Heart left ventricle (tissue), 16 donors: Measurements from ENCODE around the gene FREM2. TPM values are rescaled to one million over a fixed set of nuclear protein-coding genes. Genes with fewer than 3 reads are reported as not detected.

Experiments used
- ATAC-seq, 4 donors: fragments of 200-7000 bp; cut with Tn5 transposase; one replicate each; pipeline ENCODE4 v1.9.1; 2020 to 2022; ENCODE audit warnings: moderate library complexity in 4 of 4, mild to moderate bottlenecking in 3 of 4, moderate number of reproducible peaks in 1 of 4
- DNase-seq, 5 donors: peaks; one replicate each; pipeline ENCODE4 v3.0.0-alpha.2; 2020
- H3K27ac ChIP-seq, 12 donors: fragments of 200-600 bp; sonication (generic) in 4 of 12; one replicate each; pipeline versions ENCODE4 v1.5.0 to v1.8.0; 2016 to 2022; ENCODE audit warnings: mild to moderate bottlenecking in 2 of 12
- H3K27me3 ChIP-seq, 9 donors: fragments of 200-600 bp; sonication (generic) in 2 of 9; one replicate each; pipeline versions ENCODE4 v1.5.1 to v1.8.0; 2016 to 2022; ENCODE audit warnings: mild to moderate bottlenecking in 3 of 9
- H3K36me3 ChIP-seq, 9 donors: fragments of 200-600 bp; sonication (generic) in 2 of 9; one replicate each; pipeline versions ENCODE4 v1.5.0 to v1.8.0; 2018 to 2022; ENCODE audit warnings: mild to moderate bottlenecking in 2 of 9
- H3K4me1 ChIP-seq, 12 donors: fragments of 200-600 bp; sonication (generic) in 4 of 12; one replicate each; pipeline versions ENCODE4 v1.5.0 to v1.8.0; 2016 to 2022; ENCODE audit warnings: mild to moderate bottlenecking in 3 of 12
- H3K4me3 ChIP-seq, 12 donors: fragments of 200-600 bp; sonication (generic) in 4 of 12; one replicate each; pipeline versions ENCODE4 v1.5.0 to v1.8.0; 2017 to 2022; ENCODE audit warnings: mild to moderate bottlenecking in 9 of 12, moderate library complexity in 4 of 12
- H3K9me3 ChIP-seq, 12 donors: fragments of 200-600 bp; sonication (generic) in 4 of 12; one replicate each; pipeline versions ENCODE4 v1.5.0 to v1.8.0; 2016 to 2022; ENCODE audit warnings: mild to moderate bottlenecking in 1 of 12
- CTCF ChIP-seq, 12 donors: fragments of 200-600 bp; sonication (generic) in 4 of 12; IDR thresholded peaks; one replicate each; pipeline versions ENCODE4 v1.5.0 to v1.8.0; 2018 to 2022; ENCODE audit warnings: antibody characterized with exemption in 12 of 12, mild to moderate bottlenecking in 5 of 12
- POLR2A ChIP-seq, 2 donors: fragments of 450-650 bp; IDR thresholded peaks; one replicate each; pipeline ENCODE4 v1.6.1; 2017; ENCODE audit warnings: antibody characterized with exemption in 2 of 2, mild to moderate bottlenecking in 2 of 2, moderate library complexity in 2 of 2
- WGBS, 4 donors: extraction: QIAGEN DNeasy Blood & Tissue Kit in 2 of 4; methylation state at CpG; one replicate each; pipeline versions ENCODE4 v1.1.5 to v1.1.7; 2013 to 2018; 5-methylcytosine and 5-hydroxymethylcytosine counted together
- intact Hi-C, 10 donors: fragments of 100-400 bp; cut with DNase I; formaldehyde crosslinking; loops; one replicate each; pipeline versions ENCODE4 v1.11.1 to v1.14.2; 2022
- polyA plus RNA-seq, 2 donors: library from polyadenylated mRNA; stranded (reverse); fragments of 200-250 nt; gene quantifications; one replicate each; pipeline ENCODE4 v1.2.3, GENCODE V29; 2013
- total RNA-seq, 9 donors: library from RNA; depleted of rRNA in 2 of 9; stranded (reverse); fragments of >200 nt in 2 of 9; fragmentation: NEBNext Ultra II Directional in 3 of 9; extraction: Animal tissue kit (Norgen Biotek cat#: 25700) in 3 of 9; gene quantifications; one replicate each; pipeline versions ENCODE4 v1.1.0 to v1.2.4, GENCODE V29; 2016 to 2023
- donor health status: ischemic (EF 13 %, LVEDD 7.1; RV severe dilation, severe dysfunction).
- donor health status: healthy with polysubstance abuse.
- donor health status: DM: no; HTN: yes; CAD: no.
- donor health status: DM: no; HTN: no; CAD: no.
- donor health status: ischemic (EF 25% LVEDD 6.9; RV normal size, moderate dysfunction).
- donor health status: ischemic (EF 25% LVEDD 5.7; RV mildly dilated, moderate dysfunction).
- donor health status: healthy.
- donor health status: DM: yes; HTN: yes; CAD: no.
- donor health status: ischemic (EF 35%, LVEDD 5.7; RV mildly dilated, moderate dysfunction).
- donor health status: nonischemic (EF 11% LVEDD 7.7; RV severe dilation, severe dysfunction).
- donor health status: DM: yes; HTN: yes; CAD: no.
- donor health status: PGD.
- donor health status: ischemic (EF 29% LVEDD 5.4; RV normal size, mild dysfunction).
- donor health status: nonischemic (EF 23%, LVEDD 6.1; RV moderate dilation, normal function).

The FREM2 gene
- total and polyA plus RNA-seq, 11 donors = 0.02 to 0.35 (median 0.13) TPM

- H3K27ac ChIP-seq = peak overlapping the region in 1 of 12 donors; percentile 17
- no peak for ATAC-seq
- no peak for DNase-seq
- no peaks in the 10 kb centered on the region for H3K27me3 ChIP-seq
- WGBS, 4 donors = 73 to 77% (median 74%) methylated on average over 8 of the region's 8 CpGs
- TF ChIP-seq POLR2A (IDR thresholded peaks at IDR 0.05) (no peak), CTCF (IDR thresholded peaks at IDR 0.05) (no peak)
- H3K4me1 ChIP-seq = no peaks in the 10 kb centered on the region
- H3K4me3 ChIP-seq = no peak overlapping the region
- no peaks in the 10 kb centered on the region for H3K9me3 ChIP-seq
- no peaks in the 10 kb centered on the region for H3K36me3 ChIP-seq
- intact Hi-C loops = no loop called here
These were observed 135.1 kb downstream of the FREM2 start for GRCh38 chr13:38821770-38822551.

GRCh38 chr13:38824342-38824741 is 137.5 kb downstream of the FREM2 start:
- 83 to 90% (median 87%) methylated on average over 4 of the region's 4 CpGs for WGBS, 4 donors
- Histone ChIP-seq H3K9me3 (no peaks in the 10 kb centered on the region), H3K4me3 (no peak overlapping the region), H3K27ac (no peak overlapping the region), H3K36me3 (no peaks in the 10 kb centered on the region), H3K27me3 (no peaks in the 10 kb centered on the region), H3K4me1 (no peaks in the 10 kb centered on the region)
- TF ChIP-seq POLR2A (IDR thresholded peaks at IDR 0.05) (no peak), CTCF (IDR thresholded peaks at IDR 0.05) (no peak)
- ATAC-seq (no peak), DNase-seq (no peak)
- intact Hi-C loops = no loop called here

- ATAC-seq (no peak), DNase-seq (no peak)
- H3K9me3 ChIP-seq = peaks cover 0 to 2% (median 0%) of the 10 kb centered on the region in 12 donors
- no peak overlapping the region for H3K4me3 ChIP-seq
- intact Hi-C loops = no loop called here
- no peak overlapping the region for H3K27ac ChIP-seq
- H3K36me3 ChIP-seq = no peaks in the 10 kb centered on the region
- no peaks in the 10 kb centered on the region for H3K4me1 ChIP-seq
- TF ChIP-seq CTCF (IDR thresholded peaks at IDR 0.05) = no peak
- no peak for TF ChIP-seq POLR2A (IDR thresholded peaks at IDR 0.05)
- H3K27me3 ChIP-seq = no peaks in the 10 kb centered on the region
- 65 to 77% (median 74%) methylated on average over 11 of the region's 11 CpGs for WGBS, 4 donors
These were observed 139.4 kb downstream of the FREM2 start for GRCh38 chr13:38826182-38826813.

- WGBS, 4 donors = 61 to 68% (median 64%) methylated on average over 8 of the region's 8 CpGs
- intact Hi-C loops = no loop called here
- Histone ChIP-seq H3K9me3 (peaks cover 0 to 2% (median 0%) of the 10 kb centered on the region in 12 donors), H3K27me3 (no peaks in the 10 kb centered on the region), H3K4me3 (no peak overlapping the region), H3K4me1 (no peaks in the 10 kb centered on the region), H3K27ac (no peak overlapping the region), H3K36me3 (no peaks in the 10 kb centered on the region)
- DNase-seq = no peak
- TF ChIP-seq CTCF (IDR thresholded peaks at IDR 0.05) (no peak), POLR2A (IDR thresholded peaks at IDR 0.05) (no peak)
- ATAC-seq = no peak
These were observed 143.7 kb downstream of the FREM2 start for GRCh38 chr13:38830442-38831045.
